ENCODE results near the gene TNIP3.
"Not testable (repeated sequence)": the region's sequence is repeated elsewhere in the genome, so short reads cannot be mapped to it uniquely, and the experiment has no call there.

Gene TNIP3

DNA sequence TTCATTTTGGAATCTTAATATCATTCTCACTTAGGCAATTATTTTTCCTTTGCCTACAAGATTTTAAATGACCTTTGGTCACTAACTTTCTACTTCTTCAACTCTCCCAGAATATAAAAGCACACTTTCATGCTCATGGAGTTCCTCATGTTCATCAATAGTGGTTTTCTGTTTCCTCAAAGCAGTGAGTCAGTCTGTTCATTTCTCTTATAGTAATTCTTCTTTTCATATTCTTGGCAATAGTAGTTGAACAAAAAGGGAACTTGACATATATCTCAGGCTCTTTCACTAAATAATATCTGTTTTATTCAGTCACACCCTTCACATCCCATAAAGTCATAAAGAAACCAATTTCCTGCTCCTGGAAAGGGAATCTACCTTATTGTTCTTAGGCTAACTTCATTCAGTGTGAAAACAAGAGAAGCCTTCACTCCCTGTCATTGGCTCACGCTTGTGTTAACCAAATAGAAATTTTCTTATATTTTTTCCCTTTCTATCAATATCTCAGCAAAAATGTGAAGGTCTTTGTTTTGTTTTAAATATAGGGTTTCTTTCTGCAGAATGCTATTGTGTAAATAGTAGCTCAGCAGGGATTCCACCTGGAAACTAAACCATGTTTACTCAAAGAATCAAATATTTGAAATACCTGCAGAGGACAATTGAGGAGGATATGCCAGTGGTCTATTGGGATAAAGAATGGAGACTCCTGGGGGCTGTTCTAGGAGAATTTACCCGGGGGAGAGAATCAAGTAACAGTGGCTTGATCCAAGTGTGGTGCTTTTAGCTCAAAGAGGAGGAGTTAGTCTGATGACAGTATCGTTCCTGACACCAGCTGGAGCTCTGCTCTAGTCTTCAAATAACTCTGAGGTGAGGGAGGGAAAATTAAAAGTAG lies 13.4 kb upstream of the TNIP3 start:
- DNase-seq: no peak

DNA sequence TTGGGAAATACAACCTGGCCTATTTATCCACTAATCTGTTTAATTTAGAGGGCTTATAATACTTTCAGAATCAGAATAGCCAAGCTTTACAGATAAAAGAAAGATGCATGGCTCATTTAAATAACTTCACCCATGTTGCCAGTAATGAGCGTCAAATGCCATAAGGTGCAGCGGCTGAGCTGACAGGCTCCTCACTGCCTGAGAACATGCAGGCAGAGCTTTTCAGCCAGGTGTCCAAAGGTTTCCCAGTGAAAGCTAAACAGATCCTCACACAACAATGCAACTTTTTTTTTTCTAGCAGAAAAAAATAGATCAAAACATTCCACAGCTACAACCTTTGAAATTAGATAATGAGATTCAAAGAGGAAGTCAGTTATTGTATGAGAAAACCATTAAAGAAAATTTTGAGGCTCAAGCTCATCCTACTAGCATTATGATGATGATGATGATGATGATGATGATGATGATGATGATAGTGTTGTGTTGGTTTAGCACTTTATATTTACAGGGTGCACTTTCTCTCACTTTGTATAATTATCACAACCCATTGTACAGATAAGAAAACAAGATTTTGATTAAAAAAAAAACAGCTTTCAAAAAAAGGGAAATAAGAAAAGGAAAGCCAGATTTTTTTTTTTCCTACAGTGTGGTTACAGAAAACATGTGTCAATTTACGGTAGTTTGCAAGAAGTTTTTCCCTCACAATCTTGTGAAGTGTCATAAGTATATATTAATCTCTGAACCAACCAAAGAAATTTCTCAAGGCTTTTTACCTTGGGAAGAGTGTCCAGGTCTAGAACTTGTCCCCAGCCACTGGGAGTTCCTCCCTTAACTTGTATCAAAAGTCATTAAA lies 12.2 kb upstream of the TNIP3 start:
- DNase-seq: no peak

DNA sequence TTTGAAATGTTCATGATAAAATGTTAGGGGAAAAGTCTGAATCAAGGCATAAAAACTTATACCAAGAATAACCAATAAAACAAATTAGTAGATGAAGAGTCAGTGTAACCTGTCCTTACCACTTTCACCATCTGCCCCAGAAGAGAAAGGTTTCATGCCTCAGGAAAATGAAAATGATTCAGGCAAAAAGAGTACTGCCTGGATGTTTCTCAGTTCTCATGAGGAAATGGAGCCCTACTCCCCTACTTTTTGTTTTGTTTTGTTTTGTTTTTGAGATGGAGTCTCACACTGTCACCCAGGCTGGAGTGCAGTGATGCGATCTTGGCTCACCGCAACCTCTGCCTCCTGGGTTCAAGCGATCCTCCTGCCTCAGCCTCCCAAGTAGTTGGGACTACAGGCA lies 7.4 kb upstream of the TNIP3 start:
- DNase-seq: not testable (repeated sequence)

DNA sequence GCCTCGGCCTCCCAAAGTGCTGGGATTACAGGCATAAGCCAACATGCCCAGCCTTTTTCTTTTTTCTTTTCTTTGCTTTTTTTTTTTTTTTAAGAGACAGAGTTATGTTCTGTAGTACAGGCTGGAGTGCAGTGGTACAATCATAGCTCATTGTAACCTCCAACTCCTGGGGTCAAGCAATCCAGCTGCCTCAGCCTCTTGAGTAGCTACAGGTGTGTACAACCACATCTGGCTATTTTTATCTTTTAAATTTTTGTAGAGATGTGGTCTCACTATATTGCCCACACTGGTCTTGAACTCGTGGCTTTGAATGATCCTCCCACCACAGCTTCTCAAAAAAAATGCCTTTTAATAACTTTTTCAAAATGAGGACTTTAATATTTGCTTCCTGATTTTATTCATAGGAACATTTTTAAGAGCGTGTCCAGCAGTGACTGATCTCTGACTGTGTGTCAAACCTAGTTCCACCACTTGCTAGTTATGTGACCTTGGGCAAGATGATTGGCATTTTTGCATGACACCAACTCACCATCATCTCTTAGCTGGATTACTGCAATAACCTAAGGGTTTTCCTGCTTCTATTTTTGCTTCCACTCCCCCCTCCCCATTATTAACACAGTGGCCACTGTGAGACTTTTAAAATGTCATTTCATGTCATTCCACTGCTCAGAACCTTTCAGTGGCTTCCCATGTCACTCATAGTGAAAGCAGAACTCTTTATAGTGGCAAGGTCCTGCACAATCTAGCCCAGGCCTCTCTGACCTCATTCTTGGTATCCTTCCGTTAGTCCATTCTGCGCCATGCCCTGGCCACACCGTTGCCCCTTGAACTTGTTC lies 4.5 kb upstream of the TNIP3 start:
- no peak for DNase-seq

DNA sequence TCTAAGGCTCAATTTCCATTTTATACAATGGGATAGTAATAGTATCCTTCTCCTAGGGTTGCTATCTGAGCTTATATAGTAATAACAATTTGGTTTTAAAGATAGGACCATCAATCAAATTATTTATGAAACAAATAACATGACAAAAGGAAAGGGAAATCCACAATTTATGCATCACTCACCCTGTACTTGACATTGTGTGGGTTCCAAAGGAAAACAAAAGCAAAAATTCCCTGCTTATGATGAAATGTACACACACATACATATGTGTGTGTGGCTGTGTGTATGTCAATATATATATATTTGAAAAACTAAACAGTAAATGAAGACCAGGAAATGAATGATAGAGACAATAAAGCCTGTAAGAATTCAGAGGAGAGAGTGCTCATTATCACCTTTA lies 2.9 kb upstream of the TNIP3 start:
- no peak for DNase-seq

DNA sequence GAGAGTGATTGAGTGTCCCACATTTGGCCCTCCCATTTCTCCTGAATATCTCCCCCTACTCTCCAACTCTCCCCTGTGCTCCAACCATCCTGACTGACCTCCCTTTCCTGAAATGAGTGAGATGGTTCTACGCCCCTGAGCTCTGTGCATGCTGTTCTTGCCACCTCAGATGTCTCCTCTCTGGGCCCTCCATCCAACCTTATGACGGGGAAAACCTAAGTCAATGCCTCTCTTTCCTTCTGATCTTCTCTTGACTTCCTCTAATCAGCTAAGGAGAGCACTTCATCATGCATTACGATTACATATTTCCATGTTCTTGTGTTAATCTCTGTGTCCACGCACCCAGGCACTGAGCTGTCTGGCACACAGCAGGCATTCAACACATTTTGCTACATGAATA lies 1.1 kb upstream of the TNIP3 start:
- DNase-seq: no peak

DNA sequence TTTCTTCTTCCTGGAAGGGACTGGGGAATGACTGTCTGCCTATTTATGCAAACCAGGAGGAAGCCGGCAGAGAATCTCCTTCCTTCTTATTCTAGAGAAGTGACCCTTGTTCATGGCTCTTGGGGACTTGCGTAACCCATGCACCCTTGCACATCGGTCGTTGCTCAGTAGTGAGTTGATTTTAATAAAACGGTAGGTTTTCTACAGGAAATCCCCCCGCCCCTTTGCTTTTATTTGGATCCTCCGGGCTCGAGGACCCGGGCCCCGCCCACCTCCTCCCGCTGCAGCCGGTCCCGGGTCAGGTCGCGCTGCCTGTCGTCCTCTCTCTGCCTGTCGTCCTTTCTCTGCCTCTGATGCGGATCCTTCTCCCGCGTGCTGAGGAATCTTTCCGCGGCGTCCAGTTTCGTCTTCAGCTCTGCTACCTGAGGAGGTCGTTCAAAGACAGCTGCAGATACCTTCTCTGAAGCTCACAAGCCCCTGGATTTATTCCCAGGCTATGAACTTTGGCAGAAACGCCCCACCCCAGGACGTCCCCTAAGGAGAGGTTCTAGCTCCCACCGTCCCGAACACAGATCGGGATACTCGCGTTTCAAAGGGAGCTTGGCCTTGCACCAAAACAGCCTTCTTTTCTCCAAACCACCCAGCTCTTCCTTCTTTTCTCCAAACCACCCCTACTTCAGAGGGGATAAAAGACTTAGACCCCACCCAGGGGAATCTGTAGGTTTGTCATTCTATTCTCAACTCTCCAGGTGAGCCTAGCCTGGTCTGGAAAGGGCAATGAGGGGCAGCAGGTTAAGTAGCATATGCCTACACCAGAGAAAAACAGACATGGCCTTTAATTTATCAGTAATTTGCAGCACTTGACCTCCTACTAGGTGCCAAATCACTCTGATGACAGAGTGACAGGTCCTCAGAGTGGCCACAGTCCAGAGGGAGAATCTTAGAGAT lies 7.0 kb downstream of the TNIP3 start:
- DNase-seq: no peak

DNA sequence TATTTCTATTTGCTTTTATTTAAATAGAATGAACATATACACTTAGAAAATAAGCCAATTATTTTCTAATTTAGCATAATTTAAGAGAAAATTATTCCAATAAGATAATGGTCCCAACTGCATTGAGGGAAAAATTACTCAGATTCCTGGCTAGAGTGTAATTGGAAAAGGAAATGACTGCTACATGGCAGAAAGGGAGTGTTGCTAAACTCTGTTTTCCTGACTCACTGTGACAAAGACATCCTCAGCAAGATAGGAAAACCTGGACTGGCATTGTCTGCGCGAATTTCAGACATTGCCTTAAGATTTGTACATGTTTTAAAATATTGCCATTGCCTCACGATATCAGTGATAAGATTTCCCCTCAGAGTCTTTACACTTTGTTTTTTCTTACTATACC lies 8.2 kb downstream of the TNIP3 start:
- DNase-seq: no peak

DNA sequence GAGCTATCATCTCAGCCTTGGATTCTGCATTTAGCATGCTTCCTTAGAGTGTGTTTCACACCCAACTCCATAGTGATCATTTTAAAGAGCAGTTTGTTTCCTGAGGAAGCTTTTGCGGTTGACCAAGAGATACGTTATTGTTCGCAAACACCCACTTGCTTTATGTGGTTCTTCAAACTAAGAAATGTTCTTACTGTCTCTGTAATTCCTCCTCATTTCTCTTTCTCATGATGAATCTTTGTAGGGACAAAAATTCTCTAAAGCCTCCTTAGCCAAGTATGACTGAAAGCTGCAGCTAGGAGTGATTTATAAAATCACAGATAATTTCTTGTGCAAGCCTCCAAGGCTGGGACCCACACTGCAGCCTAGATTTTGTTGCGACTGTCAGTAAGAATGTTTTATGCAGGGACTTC lies 10.0 kb downstream of the TNIP3 start:
- no peak for DNase-seq

DNA sequence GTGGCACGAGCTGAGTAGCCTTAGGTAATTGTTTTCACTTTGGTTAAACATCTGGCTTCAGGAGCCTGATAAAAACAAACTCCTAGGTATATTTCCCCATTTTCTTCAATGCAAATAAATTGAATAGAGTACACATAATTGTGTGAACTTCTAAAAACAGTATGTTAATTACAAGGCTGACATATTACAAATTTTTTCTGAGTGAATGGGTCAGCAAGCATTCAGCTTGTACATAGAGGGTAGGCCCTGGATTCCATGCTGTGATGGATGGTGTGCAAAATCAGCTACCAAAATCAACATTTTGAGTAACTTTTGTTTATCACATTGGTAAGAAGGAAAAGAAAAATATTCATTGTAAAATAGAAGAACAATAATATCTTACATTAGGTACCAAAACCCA lies 12.2 kb downstream of the TNIP3 start:
- no peak for DNase-seq

DNA sequence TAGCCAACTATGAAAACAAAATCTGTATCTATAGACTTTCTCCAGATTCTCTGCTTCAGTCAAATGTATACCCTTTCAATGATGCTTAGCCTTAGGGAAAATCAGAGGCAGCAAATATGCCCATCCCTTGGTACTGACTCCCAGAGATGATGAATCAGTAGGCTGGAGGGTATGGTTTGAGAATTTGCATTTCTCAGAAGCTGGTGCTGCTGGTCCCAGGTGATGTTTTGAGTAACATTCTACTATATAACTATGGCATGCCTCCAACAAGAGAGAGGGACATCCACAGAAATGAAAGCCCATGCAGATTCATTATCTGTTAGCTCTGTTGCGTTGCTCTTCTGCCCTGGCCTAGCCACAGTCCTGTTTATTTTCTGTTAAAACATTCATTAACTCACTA lies 13.6 kb downstream of the TNIP3 start:
- DNase-seq: no peak

DNA sequence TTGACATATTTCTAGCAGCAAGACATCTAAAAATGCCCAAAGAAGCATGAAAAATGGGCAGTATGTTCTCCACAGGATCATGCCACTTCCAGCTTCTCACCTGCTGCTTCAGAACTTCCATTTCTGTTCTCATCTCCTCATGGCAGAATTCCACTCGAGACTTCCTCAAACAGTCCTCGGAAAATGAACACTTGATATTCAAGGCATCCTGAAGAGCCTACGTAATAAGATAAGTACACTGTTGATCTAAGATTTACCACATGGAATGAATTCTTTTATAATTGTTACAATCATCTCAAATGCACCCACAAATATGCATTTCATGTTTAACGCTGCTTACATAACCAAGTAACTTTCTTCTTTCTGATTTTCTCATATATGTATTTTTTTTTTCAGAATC lies 14.1 kb downstream of the TNIP3 start:
- no peak for DNase-seq

DNA sequence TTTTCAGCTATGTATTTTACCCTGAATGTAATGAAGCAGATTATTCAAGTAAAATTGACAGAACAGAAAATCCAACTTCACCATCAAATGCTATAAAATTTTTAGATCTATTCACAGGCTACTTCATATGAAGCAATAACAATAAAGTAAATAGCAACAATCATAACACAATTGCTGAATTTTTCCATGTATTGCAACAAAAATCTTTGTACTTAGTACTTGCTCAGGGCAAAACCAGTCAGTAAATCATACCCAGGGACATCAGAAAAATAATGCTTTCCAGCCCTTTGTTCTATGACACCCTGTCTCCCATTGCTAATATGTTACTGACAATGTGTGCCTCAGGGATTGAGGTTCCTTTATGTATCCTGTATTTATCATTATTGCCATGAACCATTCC lies 15.5 kb downstream of the TNIP3 start:
- DNase-seq: no peak

DNA sequence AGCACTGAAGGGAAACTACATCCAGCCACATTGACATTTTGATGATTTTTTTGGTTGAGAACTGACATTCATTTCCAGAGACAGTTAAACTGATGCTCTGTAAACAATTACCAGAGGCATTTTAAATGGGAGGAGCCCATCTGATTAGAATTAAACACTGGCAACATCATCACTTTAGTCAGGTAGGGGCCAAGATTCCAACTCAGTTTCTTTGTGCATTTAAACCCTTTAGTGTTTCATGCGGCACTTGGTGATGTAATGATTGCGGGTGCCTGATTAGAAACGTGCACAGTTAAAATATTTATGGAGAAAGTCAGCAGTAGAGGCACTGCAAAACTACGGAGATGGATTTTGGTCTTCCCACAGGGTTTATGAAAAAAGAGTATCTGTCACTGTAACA lies 16.1 kb downstream of the TNIP3 start:
- no peak for DNase-seq

DNA sequence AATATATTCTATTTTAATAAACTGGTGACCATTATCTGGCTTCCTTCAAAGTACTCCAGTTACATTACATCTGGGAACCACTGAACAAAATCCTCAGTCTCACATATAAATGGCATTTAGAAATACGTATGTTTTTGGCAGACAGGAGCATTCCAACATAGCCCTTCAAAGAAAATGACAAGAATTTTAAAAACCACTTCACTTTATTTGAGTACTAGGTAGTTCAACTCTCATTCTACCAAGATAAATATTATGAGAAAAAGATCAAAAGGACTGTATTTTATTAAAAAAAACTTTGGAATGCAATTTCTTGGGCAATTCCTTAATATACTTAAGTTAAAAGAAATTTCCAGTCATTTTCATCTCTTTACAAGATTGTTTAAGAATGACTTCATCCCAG lies 17.6 kb downstream of the TNIP3 start:
- DNase-seq: no peak

DNA sequence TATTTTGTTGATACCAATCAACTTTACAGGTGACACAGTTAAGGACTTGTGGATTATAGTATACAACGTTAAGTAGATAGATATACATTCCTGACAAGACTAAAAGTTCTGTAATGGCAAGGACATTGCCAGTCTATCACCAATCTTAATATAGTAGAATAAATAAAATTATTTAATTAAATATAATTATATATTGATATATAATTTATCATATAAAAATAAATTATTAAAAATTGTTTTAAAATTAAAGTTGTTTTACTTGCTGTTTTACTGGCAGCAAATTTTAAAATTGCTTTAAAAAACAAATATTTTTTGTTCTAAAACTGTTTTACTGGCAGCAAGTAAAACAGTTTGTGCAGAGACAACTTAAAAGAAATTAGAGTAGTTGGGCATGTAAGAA lies 18.7 kb downstream of the TNIP3 start:
- DNase-seq: no peak

DNA sequence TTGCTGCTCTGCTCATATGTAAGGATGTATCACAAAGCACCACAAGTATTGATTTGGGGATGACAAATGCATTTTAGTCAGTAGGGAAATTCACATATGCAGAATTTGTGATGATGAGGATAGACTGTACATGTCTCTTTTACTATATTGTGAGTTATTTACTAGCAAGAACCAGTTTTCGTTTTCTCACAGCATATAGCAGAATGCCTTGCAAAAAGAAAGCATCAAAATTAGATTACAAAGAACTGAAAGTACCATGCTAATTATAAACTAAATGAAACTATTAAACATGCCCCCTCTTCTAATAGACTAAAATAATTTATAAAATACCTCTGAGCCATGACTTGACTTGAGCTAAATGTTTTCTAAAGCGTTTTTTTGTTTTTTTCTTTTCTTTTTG lies 20.1 kb downstream of the TNIP3 start:
- no peak for DNase-seq

DNA sequence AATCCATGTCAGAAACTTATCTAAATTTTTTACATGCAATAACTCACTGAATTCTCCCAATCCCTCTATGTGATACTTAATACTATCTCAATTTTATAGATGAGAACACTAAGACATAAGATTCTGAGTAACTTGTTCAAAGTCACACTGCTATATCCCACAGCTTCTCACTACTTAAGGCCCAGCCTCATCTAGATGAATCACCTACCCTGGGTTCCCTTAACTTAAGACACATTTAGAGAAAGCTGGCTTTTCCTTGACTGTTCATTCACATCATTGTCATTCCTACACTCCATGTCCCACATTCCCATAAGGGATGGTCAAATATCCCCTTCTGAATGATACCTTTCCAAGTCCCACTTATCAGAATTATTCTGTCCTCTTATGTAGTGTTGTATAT lies 21.0 kb downstream of the TNIP3 start:
- DNase-seq: no peak

DNA sequence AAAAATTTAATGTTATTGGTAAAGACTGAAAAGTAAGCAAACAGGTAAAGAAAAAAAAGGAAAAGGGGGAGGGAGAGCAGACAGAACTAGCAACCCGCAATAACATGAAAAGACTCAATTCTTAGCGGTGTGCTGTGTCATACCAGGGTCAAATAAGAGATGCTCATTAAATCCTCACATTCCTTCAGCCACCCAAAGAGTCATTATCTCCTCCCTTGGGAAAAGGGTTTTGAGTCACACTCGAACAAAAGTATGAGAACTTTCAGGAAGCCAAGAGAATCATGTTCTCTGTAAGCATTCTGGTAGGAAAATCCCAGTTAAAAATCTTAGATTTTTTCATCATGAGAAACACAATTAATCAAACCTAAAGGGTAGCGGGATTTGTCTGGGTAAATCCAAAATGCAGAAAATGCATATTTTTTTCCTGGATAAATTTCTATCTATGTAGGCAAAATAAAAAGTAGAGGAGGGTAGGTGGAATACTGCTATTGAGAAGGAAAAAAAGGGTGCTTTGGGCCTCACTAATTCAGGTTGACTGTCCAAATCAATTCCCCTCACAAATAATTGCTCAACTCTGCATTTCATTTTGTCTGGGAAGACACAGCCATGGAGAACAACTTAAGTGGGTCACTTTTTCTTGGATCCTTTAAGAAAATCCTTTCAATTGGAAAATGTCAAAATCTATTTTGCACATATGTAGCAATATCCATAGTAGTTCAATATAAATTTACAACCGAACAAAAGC lies 23.2 kb downstream of the TNIP3 start:
- no peak for DNase-seq

DNA sequence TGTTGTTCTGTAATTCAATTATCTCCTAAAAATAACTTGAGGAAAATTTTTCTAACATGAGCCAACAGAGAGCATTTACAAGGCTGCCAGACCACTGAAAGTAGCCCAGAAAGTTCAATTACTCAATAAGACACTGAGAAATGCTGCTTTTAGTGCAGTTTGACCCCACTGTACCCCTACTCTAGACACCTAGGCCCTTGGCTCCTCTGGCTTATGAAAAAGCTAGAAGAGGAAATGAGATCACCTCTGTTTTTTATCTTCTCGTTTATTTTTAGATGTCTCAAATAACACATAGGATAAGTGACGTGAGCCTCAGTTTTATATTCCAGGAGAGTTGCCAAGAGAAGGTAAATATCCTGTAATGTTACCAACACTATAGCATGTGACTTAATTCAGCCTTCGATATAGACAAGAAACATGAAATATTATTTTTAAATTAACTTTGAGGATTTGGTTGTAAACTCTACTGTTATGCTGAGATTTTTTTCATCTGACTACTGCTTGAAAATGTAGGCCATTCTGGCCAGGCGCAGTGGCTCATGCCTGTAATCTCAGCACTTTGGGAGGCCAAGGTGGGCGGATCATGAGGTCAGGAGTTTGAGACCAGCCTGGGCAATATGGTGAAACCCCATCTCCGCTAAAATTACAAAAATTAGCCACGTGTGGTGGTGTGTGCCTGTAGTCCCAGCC lies 24.4 kb downstream of the TNIP3 start:
- no peak for DNase-seq
